Thymus (tissue), 11 donors: ENCODE measurements around the gene IFNA7. TPM values are rescaled to one million over a fixed set of nuclear protein-coding genes. Genes with fewer than 3 reads are reported as not detected.
A peak's percentile ranks its signal among the peaks of the same experiment; 100 is the strongest.
"Not testable (repeated sequence)": the region's sequence is repeated elsewhere in the genome, so short reads cannot be mapped to it uniquely, and the experiment has no call there.

Experiments used
- DNase-seq, 9 donors: peaks; one replicate each; pipeline ENCODE4 v3.0.0-alpha.2; 2013; ENCODE audit warnings: low spot score in 9 of 9, low read depth in 6 of 9, missing footprints in 1 of 9
- H3K27ac ChIP-seq, 2 donors: one replicate each; pipeline ENCODE4 v1.5.1; 2013; ENCODE audit warnings: control low read depth in 1 of 2, low read depth in 1 of 2, low read length in 1 of 2, mild to moderate bottlenecking in 1 of 2, moderate library complexity in 1 of 2
- H3K27me3 ChIP-seq, 2 donors: one replicate each; pipeline ENCODE4 v1.5.1; 2013; ENCODE audit warnings: low read length in 1 of 2; ENCODE audit not compliant: control insufficient read depth in 2 of 2, insufficient read depth in 1 of 2
- H3K36me3 ChIP-seq, 2 donors: one replicate each; pipeline ENCODE4 v1.5.1; 2013; ENCODE audit warnings: low read length in 1 of 2, mild to moderate bottlenecking in 1 of 2, moderate library complexity in 1 of 2; ENCODE audit not compliant: control insufficient read depth in 2 of 2, insufficient read depth in 2 of 2
- H3K4me1 ChIP-seq, 2 donors: one replicate each; pipeline ENCODE4 v1.5.1; 2013; ENCODE audit warnings: low read length in 2 of 2; ENCODE audit not compliant: control insufficient read depth in 2 of 2, insufficient read depth in 2 of 2
- H3K4me3 ChIP-seq, 2 donors: one replicate each; pipeline ENCODE4 v1.5.1; 2013; ENCODE audit warnings: low read length in 2 of 2, control low read depth in 1 of 2, mild to moderate bottlenecking in 1 of 2
- H3K9me3 ChIP-seq, 2 donors: one replicate each; pipeline ENCODE4 v1.5.1; 2013; ENCODE audit warnings: low read length in 1 of 2, mild to moderate bottlenecking in 1 of 2; ENCODE audit not compliant: control insufficient read depth in 2 of 2, insufficient read depth in 1 of 2
- WGBS: extraction: QIAGEN DNeasy Blood & Tissue Kit; methylation state at CpG from one replicate; pipeline ENCODE4 v1.1.7; 2013; 5-methylcytosine and 5-hydroxymethylcytosine counted together
- polyA plus RNA-seq: library from polyadenylated mRNA; stranded (reverse); fragments of 200-250 nt; gene quantifications from one replicate; pipeline ENCODE4 v1.2.3, GENCODE V29; 2013
- total RNA-seq: library from RNA; stranded (reverse); fragments of 120-200 nt; gene quantifications from one replicate; pipeline ENCODE4 v1.2.4, GENCODE V29; 2013
- donor health status: healthy.

IFNA7 gene
- total and polyA plus RNA-seq, 2 donors: not detected

- WGBS: 93% methylated on average over 2 of the region's 2 CpGs
Measured at GRCh38 chr9:21228122-21228521, 26.1 kb upstream of the IFNA7 start, which contains the start of gene IFNA17. Gene IFNA17 (minus strand): TSS chr9:21228222. CDS start chr9:21228173, 49 bp downstream.

GRCh38 chr9:21217211-21217610, 15.2 kb upstream of the IFNA7 start, which contains the start of gene IFNA16:
Gene IFNA16 (minus strand): TSS chr9:21217311. CDS start chr9:21217305, 6 bp downstream.
- H3K27ac ChIP-seq, H3K4me1 ChIP-seq, H3K27me3 ChIP-seq, H3K4me3 ChIP-seq, H3K36me3 ChIP-seq, DNase-seq, H3K9me3 ChIP-seq: not testable (repeated sequence)
- WGBS: 87% methylated on average over 1 of the region's 1 CpG

More at GRCh38 chr9:21228122-21228521, 26.1 kb upstream of the IFNA7 start, which contains the start of gene IFNA17:
- Histone ChIP-seq H3K4me3 (no peak within 1 kb of the TSS), H3K27me3 (no peaks in the 10 kb centered on the region), H3K36me3 (no peaks in the 10 kb centered on the region), H3K9me3 (no peaks in the 10 kb centered on the region), H3K4me1 (no peaks in the 10 kb centered on the region), H3K27ac (no peak within 1 kb of the TSS)
- DNase-seq: no peak

- H3K36me3 ChIP-seq: not testable (repeated sequence)
Measured at GRCh38 chr9:21213411-21214326, 11.7 kb upstream of the IFNA7 start.

GRCh38 chr9:21212160-21212559, 10.2 kb upstream of the IFNA7 start:
- WGBS: 84% methylated on average over 2 of the region's 2 CpGs
- not testable (repeated sequence) for H3K4me1 ChIP-seq, H3K27ac ChIP-seq, H3K27me3 ChIP-seq, DNase-seq, H3K4me3 ChIP-seq, H3K9me3 ChIP-seq, H3K36me3 ChIP-seq

More at GRCh38 chr9:21213411-21214326, 11.7 kb upstream of the IFNA7 start:
- H3K9me3 ChIP-seq, H3K27ac ChIP-seq, H3K27me3 ChIP-seq, H3K4me1 ChIP-seq, H3K4me3 ChIP-seq: not testable (repeated sequence)
- peak in 6 of 9 donors; percentile 4 to 57 (median 10) for DNase-seq
- WGBS: 42% methylated on average over 5 of the region's 5 CpGs

- WGBS: 98% methylated on average over 2 of the region's 2 CpGs
Measured at GRCh38 chr9:21210782-21211181, 8.8 kb upstream of the IFNA7 start.

GRCh38 chr9:21210311-21210710, 8.3 kb upstream of the IFNA7 start:
- Histone ChIP-seq H3K9me3 (no peaks in the 10 kb centered on the region), H3K27me3 (no peaks in the 10 kb centered on the region), H3K4me1 (no peaks in the 10 kb centered on the region), H3K36me3 (no peaks in the 10 kb centered on the region), H3K27ac (no peak overlapping the region), H3K4me3 (no peak overlapping the region)
- 99% methylated on average over 7 of the region's 7 CpGs for WGBS
- no peak for DNase-seq

More at GRCh38 chr9:21210782-21211181, 8.8 kb upstream of the IFNA7 start:
- not testable (repeated sequence) for H3K4me1 ChIP-seq, H3K27ac ChIP-seq, H3K27me3 ChIP-seq, H3K9me3 ChIP-seq, DNase-seq, H3K36me3 ChIP-seq, H3K4me3 ChIP-seq

- not testable (repeated sequence) for H3K27ac ChIP-seq, H3K4me1 ChIP-seq, H3K4me3 ChIP-seq, H3K27me3 ChIP-seq, DNase-seq, H3K36me3 ChIP-seq, H3K9me3 ChIP-seq
- WGBS: 97% methylated on average over 3 of the region's 3 CpGs
Measured at GRCh38 chr9:21207043-21207442, 5.0 kb upstream of the IFNA7 start, which contains the start of gene IFNA10. Gene IFNA10 (minus strand): TSS chr9:21207143. CDS start chr9:21207097, 46 bp downstream.

GRCh38 chr9:21205204-21205603, 3.2 kb upstream of the IFNA7 start:
- no peaks in the 10 kb centered on the region for H3K4me1 ChIP-seq
- DNase-seq: no peak
- H3K27ac ChIP-seq: no peak overlapping the region
- no peak overlapping the region for H3K4me3 ChIP-seq
- no peaks in the 10 kb centered on the region for H3K27me3 ChIP-seq
- no peaks in the 10 kb centered on the region for H3K9me3 ChIP-seq
- no peaks in the 10 kb centered on the region for H3K36me3 ChIP-seq
